Calu3 (cell line): Measurements from ENCODE around the gene NEK7. TPM values are rescaled to one million over a fixed set of nuclear protein-coding genes. Genes with fewer than 3 reads are reported as not detected.

Source experiments
- BruUV-seq: library from RNA; stranded (reverse); fragments of 400-500 nt; replicated peaks from 2 replicates; lab custom pipeline; 2021; lab: Mats Ljungman, UMichigan
- CTCF ChIA-PET: fragments of 300-600 bp; sonication (Branson Sonifier 250); formaldehyde crosslinking; loops from one replicate; lab custom pipeline; 2022; ENCODE audit warnings: antibody characterized with exemption; lab: Charles Lee
- DNase-seq: peaks from one replicate; pipeline ENCODE4 v3.0.0; 2022
- H3K27ac Mint-ChIP-seq: one replicate; pipeline ENCODE4 v1.8.0; 2022; ENCODE audit warnings: mixed read lengths; ENCODE audit not compliant: unreplicated experiment
- H3K27me3 Mint-ChIP-seq: one replicate; pipeline ENCODE4 v1.8.0; 2022; ENCODE audit warnings: mixed read lengths; ENCODE audit not compliant: unreplicated experiment
- H3K36me3 Mint-ChIP-seq: one replicate; pipeline ENCODE4 v1.8.0; 2022; ENCODE audit warnings: mild to moderate bottlenecking, moderate library complexity, mixed read lengths; ENCODE audit not compliant: insufficient read depth, unreplicated experiment
- H3K4me1 Mint-ChIP-seq: one replicate; pipeline ENCODE4 v1.8.0; 2022; ENCODE audit warnings: mild to moderate bottlenecking, low read depth, mixed read lengths; ENCODE audit not compliant: unreplicated experiment
- H3K4me3 Mint-ChIP-seq: one replicate; pipeline ENCODE4 v1.8.0; 2022; ENCODE audit warnings: mild to moderate bottlenecking, low read depth, moderate library complexity, mixed read lengths; ENCODE audit not compliant: unreplicated experiment
- H3K9me3 Mint-ChIP-seq: one replicate; pipeline ENCODE4 v1.8.0; 2022; ENCODE audit warnings: low read depth, mixed read lengths; ENCODE audit not compliant: unreplicated experiment
- CTCF ChIP-seq: fragments of 200-600 bp; IDR thresholded peaks from one replicate; pipeline ENCODE4 v1.8.0; 2022; ENCODE audit warnings: antibody characterized with exemption; ENCODE audit not compliant: unreplicated experiment
- intact Hi-C: fragments of 100-400 bp; cut with micrococcal nuclease; formaldehyde crosslinking; loops from one replicate; pipeline ENCODE4 v1.10.0; 2022; ENCODE audit not compliant: unreplicated experiment
- total RNA-seq: library from RNA; stranded (reverse); gene quantifications from 2 replicates; pipeline ENCODE4 v1.2.3, GENCODE V29; 2022

Gene NEK7
- total RNA-seq, 1 experiment from 2014 or later = 145 TPM

GRCh38 chr1:198175423-198176170, 18.8 kb downstream of the NEK7 start:
- Mint-ChIP-seq H3K4me1 (peaks cover 89% of the 10 kb centered on the region), H3K27ac (no peak overlapping the region), H3K9me3 (no peaks in the 10 kb centered on the region), H3K27me3 (no peaks in the 10 kb centered on the region), H3K36me3 (peaks cover 9% of the 10 kb centered on the region), H3K4me3 (no peak overlapping the region)
- no TSS peak for BruUV-seq
- no peak for DNase-seq
- no peak for TF ChIP-seq CTCF
- intact Hi-C loops = loop anchor here (5.0 to 10.0 kb wide), 2 partner anchors 102 to 481 kb away; no protein-coding TSS in a partner anchor
- CTCF ChIA-PET = interaction anchor here (1.5 kb wide), 1 partner anchor 89 kb away, joined by 3 read pairs; no protein-coding TSS in a partner anchor

- Mint-ChIP-seq H3K4me3 (no peak overlapping the region), H3K27ac (no peak overlapping the region), H3K4me1 (peaks cover 90% of the 10 kb centered on the region), H3K27me3 (no peaks in the 10 kb centered on the region), H3K9me3 (no peaks in the 10 kb centered on the region), H3K36me3 (peaks cover 9% of the 10 kb centered on the region)
- intact Hi-C loops = loop anchor here (5.0 to 10.0 kb wide), 2 partner anchors 101 to 481 kb away; no protein-coding TSS in a partner anchor
- no TSS peak for BruUV-seq
- CTCF ChIA-PET = no interaction called here
- DNase-seq = no peak
- no peak for TF ChIP-seq CTCF
Observed at GRCh38 chr1:198176179-198176578, 19.4 kb downstream of the NEK7 start.

GRCh38 chr1:198177546-198177945, 20.7 kb downstream of the NEK7 start:
- BruUV-seq = no TSS peak
- no peak for DNase-seq
- CTCF ChIA-PET = interaction anchor here (0.6 kb wide), 1 partner anchor 85 kb away, joined by 5 read pairs; no protein-coding TSS in a partner anchor
- no peaks in the 10 kb centered on the region for H3K27me3 Mint-ChIP-seq
- TF ChIP-seq CTCF = no peak
- H3K27ac Mint-ChIP-seq = no peak overlapping the region
- H3K4me1 Mint-ChIP-seq = peaks cover 85% of the 10 kb centered on the region
- peaks cover 5% of the 10 kb centered on the region for H3K36me3 Mint-ChIP-seq
- intact Hi-C loops = loop anchor here (5.0 to 10.0 kb wide), 2 partner anchors 100 to 483 kb away; no protein-coding TSS in a partner anchor
- no peak overlapping the region for H3K4me3 Mint-ChIP-seq
- H3K9me3 Mint-ChIP-seq = no peaks in the 10 kb centered on the region

- BruUV-seq = no TSS peak
- Mint-ChIP-seq H3K9me3 (no peaks in the 10 kb centered on the region), H3K27ac (no peak overlapping the region), H3K36me3 (peaks cover 5% of the 10 kb centered on the region), H3K27me3 (no peaks in the 10 kb centered on the region), H3K4me1 (peaks cover 80% of the 10 kb centered on the region), H3K4me3 (no peak overlapping the region)
- no peak for DNase-seq
- TF ChIP-seq CTCF = no peak
- intact Hi-C loops = loop anchor here (5.0 to 10.0 kb wide), 2 partner anchors 99 to 484 kb away; no protein-coding TSS in a partner anchor
- CTCF ChIA-PET = interaction anchor here (0.7 kb wide), 1 partner anchor 646 kb away, joined by 4 read pairs; no protein-coding TSS in a partner anchor
Observed at GRCh38 chr1:198178615-198179014, 21.8 kb downstream of the NEK7 start.
